Activated CD4-positive, alpha-beta T cell treated with anti-CD3 and anti-CD28 coated beads, Interleukin-2, amount 10 ng/mL, durations not matched to agents 24 days and 14 days (primary cell): ENCODE results near the gene PCSK6. TPM values are rescaled to one million over a fixed set of nuclear protein-coding genes. Genes with fewer than 3 reads are reported as not detected.

Source experiments
- DNase-seq: peaks from one replicate; pipeline ENCODE4 v3.0.0; 2022
- H3K27ac Mint-ChIP-seq: one replicate; pipeline ENCODE4 v1.8.0; 2022; ENCODE audit warnings: mild to moderate bottlenecking, mixed read lengths
- H3K27me3 Mint-ChIP-seq: one replicate; pipeline ENCODE4 v1.8.0; 2022; ENCODE audit warnings: mixed read lengths
- H3K36me3 Mint-ChIP-seq: one replicate; pipeline ENCODE4 v1.8.0; 2022; ENCODE audit warnings: low read depth, mild to moderate bottlenecking, mixed read lengths
- H3K4me1 Mint-ChIP-seq: one replicate; pipeline ENCODE4 v1.8.0; 2021; ENCODE audit warnings: mixed read lengths
- H3K4me3 Mint-ChIP-seq: one replicate; pipeline ENCODE4 v1.8.0; 2022; ENCODE audit warnings: mild to moderate bottlenecking, moderate library complexity, mixed read lengths
- H3K9me3 Mint-ChIP-seq: one replicate; pipeline ENCODE4 v1.8.0; 2021; ENCODE audit warnings: mixed read lengths
- intact Hi-C: fragments of 100-400 bp; cut with micrococcal nuclease; formaldehyde crosslinking; loops from one replicate; pipeline ENCODE4 v1.15.1; 2023
- total RNA-seq: library from RNA; stranded (reverse); gene quantifications from 2 replicates; pipeline ENCODE4 v1.2.3, GENCODE V29; 2022

Gene PCSK6
- total RNA-seq, 1 donor from 2014 or later = 5.4 TPM

- no peaks in the 10 kb centered on the region for H3K9me3 Mint-ChIP-seq
- peak; percentile 75 for DNase-seq
- H3K4me1 Mint-ChIP-seq = peaks cover 34% of the 10 kb centered on the region
- no peaks in the 10 kb centered on the region for H3K36me3 Mint-ChIP-seq
- intact Hi-C loops = loop anchor here (5.0 kb wide), 1 partner anchor 339 kb away; the partner anchor contains the start of gene LRRK1
- H3K27me3 Mint-ChIP-seq = peaks cover 15% of the 10 kb centered on the region
- no peak overlapping the region for H3K4me3 Mint-ChIP-seq
- H3K27ac Mint-ChIP-seq = no peak overlapping the region
These were observed 232.8 kb downstream of the PCSK6 start for GRCh38 chr15:101256757-101257156.

DNA sequence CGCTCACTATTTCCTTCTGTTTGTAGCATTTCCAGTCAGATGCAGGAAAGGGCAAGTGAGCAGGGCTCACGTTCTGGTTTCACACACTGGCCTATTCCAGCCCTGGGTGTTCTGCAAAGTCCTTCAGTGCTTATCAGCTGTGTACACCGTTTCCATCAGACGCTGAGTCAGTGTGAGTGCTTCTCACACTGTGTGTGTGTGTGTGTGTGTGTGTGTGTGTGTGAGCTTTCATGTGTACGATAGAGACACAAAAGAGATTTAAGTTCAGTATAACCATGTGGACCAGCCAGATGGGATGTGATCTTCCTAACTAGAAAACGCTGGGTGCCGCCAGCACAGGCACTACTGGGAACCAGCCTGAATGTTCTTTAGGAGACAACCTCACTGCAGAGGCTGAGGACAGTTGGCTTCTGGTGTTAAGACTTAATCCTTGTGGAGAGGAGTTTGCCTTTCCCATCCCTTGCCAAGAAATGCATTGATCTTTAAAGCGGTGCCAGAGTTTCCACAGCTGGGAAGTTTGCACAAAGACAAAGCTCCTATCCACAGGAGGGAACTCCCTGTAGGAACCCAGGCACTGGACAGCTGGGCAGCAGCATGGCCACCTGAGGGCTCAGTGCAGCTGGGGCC, 233.8 kb downstream of the PCSK6 start:
- no peak overlapping the region for H3K4me3 Mint-ChIP-seq
- peaks cover 1% of the 10 kb centered on the region for H3K36me3 Mint-ChIP-seq
- no peak for DNase-seq
- peaks cover 12% of the 10 kb centered on the region for H3K27me3 Mint-ChIP-seq
- intact Hi-C loops = loop anchor here (5.0 kb wide), 1 partner anchor 338 kb away; the partner anchor contains the start of gene LRRK1
- no peak overlapping the region for H3K27ac Mint-ChIP-seq
- H3K9me3 Mint-ChIP-seq = no peaks in the 10 kb centered on the region
- peaks cover 34% of the 10 kb centered on the region for H3K4me1 Mint-ChIP-seq

DNA sequence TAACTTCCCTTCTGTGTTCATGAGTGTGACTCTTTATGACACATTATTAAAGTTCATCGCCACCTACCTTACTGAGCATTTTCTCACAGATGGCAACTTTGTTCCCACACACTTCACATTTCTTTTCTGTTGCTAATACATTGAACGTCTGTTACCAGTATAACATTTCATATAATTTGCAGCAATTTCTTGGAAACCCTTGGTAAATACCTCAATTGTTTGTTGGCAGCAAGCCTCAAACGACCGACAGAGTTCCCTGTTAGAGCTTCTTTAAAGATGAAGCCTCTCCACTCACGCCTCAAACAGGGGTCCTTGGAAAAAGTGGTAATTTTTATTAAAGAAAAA, 234.5 kb downstream of the PCSK6 start:
- peaks cover 12% of the 10 kb centered on the region for H3K27me3 Mint-ChIP-seq
- H3K4me1 Mint-ChIP-seq = peaks cover 38% of the 10 kb centered on the region

DNA sequence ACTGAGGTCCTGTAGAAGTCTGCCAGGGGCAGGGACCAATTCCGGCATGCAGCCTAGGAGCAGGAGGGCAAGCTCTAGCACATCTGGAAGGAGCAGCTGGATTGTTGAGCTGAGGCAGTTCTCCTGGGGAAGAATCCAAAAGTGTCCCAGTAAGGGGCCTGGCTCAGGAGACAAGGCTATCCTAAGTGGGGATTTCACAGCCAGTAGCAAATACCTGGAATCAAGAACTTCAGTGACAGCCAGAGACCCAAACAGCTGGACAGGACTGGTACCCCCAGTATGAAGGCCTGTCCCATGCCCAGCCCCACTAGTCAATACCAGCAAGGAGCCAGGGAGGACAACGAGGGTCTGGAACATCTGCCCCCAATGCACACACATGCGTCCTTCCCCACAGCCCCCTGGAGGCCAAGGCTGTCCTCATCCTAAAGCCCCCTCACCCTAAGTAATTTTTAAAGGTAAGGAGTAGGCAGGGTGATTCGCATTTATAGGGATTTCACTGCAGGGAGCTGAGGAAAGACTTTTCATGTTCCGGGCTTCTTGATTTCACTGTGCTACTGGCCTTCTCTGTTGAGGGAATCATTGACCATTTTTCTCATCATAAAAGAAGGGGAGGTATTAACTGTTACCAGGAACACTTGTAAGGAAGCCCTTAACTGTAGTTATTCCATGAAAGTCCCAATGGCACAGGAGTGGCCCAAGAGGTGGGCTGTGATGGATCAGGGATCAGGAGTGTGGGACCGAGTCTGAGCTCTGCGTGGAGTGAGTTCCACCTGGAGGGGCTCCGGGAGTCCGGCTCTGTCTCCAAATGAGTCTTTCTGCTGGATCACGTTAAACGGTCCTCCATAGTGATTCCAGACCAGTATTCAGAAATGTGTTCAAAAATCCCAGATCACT, 235.1 kb downstream of the PCSK6 start:
- DNase-seq = no peak
- Mint-ChIP-seq H3K4me3 (no peak overlapping the region), H3K4me1 (peaks cover 44% of the 10 kb centered on the region), H3K36me3 (peaks cover 13% of the 10 kb centered on the region), H3K9me3 (no peaks in the 10 kb centered on the region), H3K27me3 (peaks cover 10% of the 10 kb centered on the region), H3K27ac (no peak overlapping the region)
- intact Hi-C loops = loop anchor here (5.0 kb wide), 2 partner anchors 67 to 337 kb away; partner anchors contain the start of gene LRRK1

More for the DNA sequence above, 234.5 kb downstream of the PCSK6 start:
- H3K27ac Mint-ChIP-seq = no peak overlapping the region
- no peaks in the 10 kb centered on the region for H3K9me3 Mint-ChIP-seq
- peaks cover 8% of the 10 kb centered on the region for H3K36me3 Mint-ChIP-seq
- no peak for DNase-seq
- intact Hi-C loops = loop anchor here (5.0 kb wide), 1 partner anchor 338 kb away; the partner anchor contains the start of gene LRRK1
- H3K4me3 Mint-ChIP-seq = no peak overlapping the region

Other genes starting within 250 kb of the PCSK6 start
- 61.7 and 62.6 TPM in 2 replicates for gene CHSY1, start 237.7 kb downstream of the PCSK6 start, total RNA-seq
- gene SELENOS, start 212.2 kb downstream of the PCSK6 start, total RNA-seq = 36.5 and 39.3 TPM in 2 replicates
- gene SNRPA1, start 194.5 kb downstream of the PCSK6 start, total RNA-seq = 195 and 210 TPM in 2 replicates
- gene TM2D3, start 162.7 kb upstream of the PCSK6 start, total RNA-seq = 56.2 and 62.7 TPM in 2 replicates
- 11.5 and 13.2 TPM in 2 replicates for gene TARS3, start 234.8 kb upstream of the PCSK6 start, total RNA-seq